Breast epithelium (tissue), 4 donors: ENCODE results near the gene RGS1. TPM values are rescaled to one million over a fixed set of nuclear protein-coding genes. Genes with fewer than 3 reads are reported as not detected.

Source experiments
- DNase-seq, 2 donors: peaks; one replicate each; pipeline ENCODE4 v3.0.0-alpha.2; 2019; ENCODE audit warnings: low spot score in 2 of 2
- H3K27ac ChIP-seq, 2 donors: fragments of 200-600 bp; sonication (generic) in 1 of 2; one replicate each; pipeline ENCODE4 v1.5.1; 2016 to 2019; ENCODE audit warnings: mild to moderate bottlenecking in 1 of 2
- H3K27me3 ChIP-seq, 2 donors: fragments of 200-600 bp; sonication (generic) in 1 of 2; one replicate each; pipeline versions ENCODE4 v1.5.1 to v1.6.0; 2017 to 2019; ENCODE audit warnings: control low read depth in 1 of 2, mild to moderate bottlenecking in 1 of 2
- H3K36me3 ChIP-seq: fragments of 200-600 bp; one replicate; pipeline ENCODE4 v1.5.1; 2019
- H3K4me1 ChIP-seq, 2 donors: fragments of 200-600 bp; sonication (generic); one replicate each; pipeline ENCODE4 v1.5.1; 2016 to 2019; ENCODE audit warnings: control low read depth in 1 of 2
- H3K4me3 ChIP-seq, 3 donors: fragments of 200-600 bp; sonication (generic); 1 replicate in 2 of 3; 2 replicates in 1 of 3; pipeline ENCODE4 v1.5.1; 2016 to 2019; ENCODE audit warnings: mild to moderate bottlenecking in 3 of 3, moderate library complexity in 2 of 3
- H3K9me3 ChIP-seq, 2 donors: fragments of 200-600 bp; sonication (generic) in 1 of 2; one replicate each; pipeline ENCODE4 v1.5.1; 2016 to 2019; ENCODE audit warnings: control low read depth in 1 of 2
- CTCF ChIP-seq, 3 donors: fragments of 450-650 bp; IDR thresholded peaks; one replicate each; pipeline ENCODE4 v1.5.1; 2016 to 2017; ENCODE audit warnings: antibody characterized with exemption in 3 of 3, mild to moderate bottlenecking in 3 of 3, moderate library complexity in 3 of 3
- POLR2A ChIP-seq: fragments of 450-650 bp; IDR thresholded peaks from one replicate; pipeline ENCODE4 v1.6.1; 2016; ENCODE audit warnings: antibody characterized with exemption, mild to moderate bottlenecking, moderate library complexity
- POLR2AphosphoS5 ChIP-seq, 3 donors: sonication (generic); formaldehyde crosslinking; IDR thresholded peaks; one replicate each; pipeline ENCODE4 v1.6.1; 2017; ENCODE audit warnings: antibody characterized with exemption in 3 of 3
- intact Hi-C: fragments of 100-400 bp; cut with DNase I; formaldehyde crosslinking; loops from one replicate; pipeline ENCODE4 v1.15.1; 2023; ENCODE audit warnings: low total_unique reads
- total RNA-seq, 3 donors: library from RNA; depleted of rRNA; stranded (reverse); fragments of >200 nt; gene quantifications; one replicate each; pipeline ENCODE4 v1.1.0, GENCODE V29; 2016

Gene RGS1
- total RNA-seq, 3 donors from 2014 or later: 13.6 to 210 (median 189) TPM

- Histone ChIP-seq H3K36me3 (no peaks in the 10 kb centered on the region), H3K27ac (no peak overlapping the region), H3K4me3 (no peak overlapping the region), H3K9me3 (no peaks in the 10 kb centered on the region), H3K27me3 (no peaks in the 10 kb centered on the region), H3K4me1 (no peaks in the 10 kb centered on the region)
- intact Hi-C loops: no loop called here
- no peak for DNase-seq
- TF ChIP-seq CTCF (IDR thresholded peaks at IDR 0.05) (no peak), POLR2A (no peak), POLR2AphosphoS5 (IDR thresholded peaks at IDR 0.05) (no peak)
Measured at GRCh38 chr1:192626366-192627179, 51.0 kb downstream of the RGS1 start.

GRCh38 chr1:192627901-192628300 lies 52.3 kb downstream of the RGS1 start:
- intact Hi-C loops: no loop called here
- DNase-seq: no peak
- no peaks in the 10 kb centered on the region for H3K9me3 ChIP-seq
- no peaks in the 10 kb centered on the region for H3K4me1 ChIP-seq
- no peak overlapping the region for H3K4me3 ChIP-seq
- no peaks in the 10 kb centered on the region for H3K36me3 ChIP-seq
- no peaks in the 10 kb centered on the region for H3K27me3 ChIP-seq
- TF ChIP-seq POLR2AphosphoS5 (IDR thresholded peaks at IDR 0.05) (no peak), CTCF (IDR thresholded peaks at IDR 0.05) (no peak), POLR2A (no peak)
- H3K27ac ChIP-seq: no peak overlapping the region

- H3K4me1 ChIP-seq: no peaks in the 10 kb centered on the region
- H3K9me3 ChIP-seq: no peaks in the 10 kb centered on the region
- H3K27ac ChIP-seq: no peak overlapping the region
- no peaks in the 10 kb centered on the region for H3K27me3 ChIP-seq
- TF ChIP-seq CTCF (IDR thresholded peaks at IDR 0.05) (no peak), POLR2AphosphoS5 (IDR thresholded peaks at IDR 0.05) (no peak), POLR2A (no peak)
- no peak for DNase-seq
- H3K36me3 ChIP-seq: no peaks in the 10 kb centered on the region
- intact Hi-C loops: no loop called here
- no peak overlapping the region for H3K4me3 ChIP-seq
Measured at GRCh38 chr1:192628396-192629057, 53.0 kb downstream of the RGS1 start.

GRCh38 chr1:192629612-192630011 lies 54.0 kb downstream of the RGS1 start:
- Histone ChIP-seq H3K4me1 (no peaks in the 10 kb centered on the region), H3K36me3 (no peaks in the 10 kb centered on the region), H3K9me3 (no peaks in the 10 kb centered on the region), H3K27ac (no peak overlapping the region), H3K27me3 (no peaks in the 10 kb centered on the region), H3K4me3 (no peak overlapping the region)
- TF ChIP-seq POLR2AphosphoS5 (IDR thresholded peaks at IDR 0.05): no peak
- TF ChIP-seq POLR2A: no peak
- intact Hi-C loops: no loop called here
- DNase-seq: no peak

Other genes starting within 250 kb of the RGS1 start
- gene RGS13, start 60.4 kb downstream of the RGS1 start, total RNA-seq: 1 to 10 TPM in 1 of 3 donors, under 1 TPM in 2; 0.29 to 3.2 (median 0.33) TPM
- 100 to 1,000 TPM in 1 of 3 donors, 10 to 100 TPM in 2; 45.9 to 753 (median 49.0) TPM for gene RGS2, start 233.3 kb downstream of the RGS1 start, total RNA-seq